GM18520 (cell line): ENCODE results near the gene FANCL.
"Not testable (repeated sequence)": the region's sequence is repeated elsewhere in the genome, so short reads cannot be mapped to it uniquely, and the experiment has no call there.

Source experiments
- ATAC-seq: cut with Tn5 transposase; IDR thresholded peaks from one replicate; pipeline ENCODE4 v1.9.1; 2021; ENCODE audit not compliant: unreplicated experiment

FANCL gene

GRCh38 chr2:58240670-58241545 is at the start of gene FANCL:
TSS of gene FANCL (minus strand) at chr2:58241325. CDS start at chr2:58241313, 12 bp downstream.
- ATAC-seq = peak; percentile 65

GRCh38 chr2:58289029-58289428 is 47.9 kb upstream of the FANCL start:
- no peak for ATAC-seq

DNA sequence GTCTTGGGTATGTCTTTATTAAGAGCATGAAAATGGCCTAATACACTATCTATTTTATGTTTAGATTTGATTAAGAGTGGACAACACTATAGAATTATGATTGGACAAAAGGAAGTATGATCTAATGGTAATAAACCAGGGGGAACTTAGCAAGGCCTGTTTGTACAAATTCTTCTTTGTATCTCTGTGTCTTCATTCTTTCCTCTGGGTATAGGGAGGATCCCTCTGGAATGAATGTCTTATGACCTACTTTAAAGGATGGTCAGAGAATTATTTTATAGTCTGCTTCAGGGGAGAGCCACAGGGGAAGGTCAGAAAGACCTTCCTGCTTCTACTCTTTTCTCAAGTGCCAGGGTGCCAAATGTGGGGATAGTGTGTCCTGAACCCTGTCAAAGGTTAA is 42.8 kb upstream of the FANCL start:
- no peak for ATAC-seq

DNA sequence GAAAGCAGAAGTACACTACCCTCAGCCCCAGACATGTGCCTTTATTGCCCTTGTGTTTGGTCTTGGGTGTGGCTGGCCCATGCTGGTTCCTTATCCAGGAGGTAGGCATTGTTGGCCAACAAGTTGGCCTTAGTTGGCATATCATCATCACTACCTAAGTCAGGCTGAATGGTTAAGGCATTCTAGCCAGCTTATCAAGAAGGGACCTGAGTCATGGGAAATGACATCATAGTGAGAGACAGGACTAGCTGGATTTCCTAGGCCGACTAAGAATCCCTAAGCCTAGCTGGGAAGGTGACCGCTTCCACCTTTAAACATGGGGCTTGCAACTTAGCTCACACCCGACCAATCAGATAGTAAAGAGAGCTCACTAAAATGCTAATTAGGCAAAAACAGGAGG is 34.0 kb upstream of the FANCL start:
- not testable (repeated sequence) for ATAC-seq

GRCh38 chr2:58271826-58272225 is 30.7 kb upstream of the FANCL start:
- ATAC-seq = no peak

- no peak for ATAC-seq
Observed at GRCh38 chr2:58268685-58269084, 27.6 kb upstream of the FANCL start.

DNA sequence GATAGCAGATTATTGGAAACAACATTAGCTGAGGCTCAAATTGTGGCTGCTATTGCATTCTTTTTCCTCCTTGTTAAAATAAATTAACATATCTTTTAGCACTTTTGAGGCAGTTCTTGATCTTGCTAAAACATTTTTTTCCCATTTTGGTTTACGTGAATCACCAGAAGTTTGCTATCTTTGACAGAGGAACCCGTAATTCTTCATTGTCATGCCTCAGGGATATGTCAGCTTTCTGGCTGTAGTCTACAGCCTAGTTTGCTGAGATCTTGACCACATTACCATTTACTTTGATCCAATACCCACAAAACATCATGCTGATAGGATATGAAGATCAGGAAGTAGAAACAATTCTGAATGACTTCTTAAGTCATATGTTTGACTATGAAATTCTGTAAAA is 25.1 kb upstream of the FANCL start:
- ATAC-seq = no peak

DNA sequence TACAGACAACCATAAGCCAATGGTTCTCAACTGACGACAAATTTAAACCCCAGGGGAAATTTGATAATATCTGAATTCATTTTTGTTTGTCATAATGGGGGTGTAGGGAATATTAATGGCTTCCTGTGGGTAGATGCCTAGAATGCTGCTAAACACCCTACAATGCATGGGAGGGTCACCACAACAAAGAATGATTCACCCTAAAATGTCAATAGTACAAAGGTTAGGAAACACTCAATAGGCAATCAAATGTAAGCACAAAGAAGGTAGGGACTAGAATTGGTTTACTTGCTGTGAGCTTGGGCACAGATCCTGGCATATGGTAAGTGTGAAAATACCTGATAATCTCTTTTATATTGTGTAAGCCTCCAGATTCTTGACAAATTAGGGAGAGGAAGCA is 20.1 kb upstream of the FANCL start:
- no peak for ATAC-seq

DNA sequence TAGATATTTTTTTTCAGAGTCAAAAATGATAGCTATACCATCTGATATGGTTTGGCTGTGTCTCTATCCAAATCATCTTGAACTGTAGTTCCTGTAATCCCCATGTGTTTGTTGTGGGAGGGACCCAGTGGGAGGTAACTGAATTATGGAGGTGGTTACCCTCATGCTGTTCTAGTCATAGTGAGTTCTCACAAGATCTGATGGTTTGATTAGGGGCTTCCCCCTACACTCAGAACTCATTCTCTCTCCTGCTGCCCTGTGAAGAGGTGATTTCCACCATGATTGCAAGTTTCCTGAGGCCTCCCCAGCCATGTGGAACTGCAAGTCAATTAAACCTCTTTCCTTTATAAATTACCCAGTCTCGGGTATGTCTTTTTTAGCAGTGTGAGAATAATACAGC is 17.3 kb upstream of the FANCL start:
- peak; percentile 76 for ATAC-seq

DNA sequence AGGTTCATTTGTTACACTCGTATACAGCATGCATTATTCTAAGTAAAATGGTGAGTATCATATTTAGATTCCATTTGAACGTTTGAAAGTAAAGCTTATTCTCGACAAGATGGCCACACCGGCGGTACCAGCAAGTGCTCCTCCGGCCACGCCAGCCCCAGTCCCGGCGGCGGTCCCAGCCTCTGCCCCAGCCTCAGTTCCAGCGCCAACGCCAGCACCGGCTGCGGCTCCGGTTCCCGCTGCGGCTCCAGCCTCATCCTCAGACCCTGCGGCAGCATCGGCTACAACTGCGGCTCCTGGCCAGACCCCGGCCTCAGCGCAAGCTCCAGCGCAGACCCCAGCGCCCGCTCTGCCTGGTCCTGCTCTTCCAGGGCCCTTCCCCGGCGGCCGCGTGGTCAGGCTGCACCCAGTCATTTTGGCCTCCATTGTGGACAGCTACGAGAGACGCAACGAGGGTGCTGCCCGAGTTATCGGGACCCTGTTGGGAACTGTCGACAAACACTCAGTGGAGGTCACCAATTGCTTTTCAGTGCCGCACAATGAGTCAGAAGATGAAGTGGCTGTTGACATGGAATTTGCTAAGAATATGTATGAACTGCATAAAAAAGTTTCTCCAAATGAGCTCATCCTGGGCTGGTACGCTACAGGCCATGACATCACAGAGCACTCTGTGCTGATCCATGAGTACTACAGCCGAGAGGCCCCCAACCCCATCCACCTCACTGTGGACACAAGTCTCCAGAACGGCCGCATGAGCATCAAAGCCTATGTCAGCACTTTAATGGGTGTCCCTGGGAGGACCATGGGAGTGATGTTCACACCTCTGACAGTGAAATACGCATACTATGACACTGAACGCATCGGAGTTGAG is 10.4 kb upstream of the FANCL start:
- ATAC-seq = not testable (repeated sequence)

GRCh38 chr2:58241546-58241864 is 380 bp upstream of the FANCL start:
- ATAC-seq = no peak

GRCh38 chr2:58239243-58239925 is 1.7 kb downstream of the FANCL start:
- no peak for ATAC-seq

DNA sequence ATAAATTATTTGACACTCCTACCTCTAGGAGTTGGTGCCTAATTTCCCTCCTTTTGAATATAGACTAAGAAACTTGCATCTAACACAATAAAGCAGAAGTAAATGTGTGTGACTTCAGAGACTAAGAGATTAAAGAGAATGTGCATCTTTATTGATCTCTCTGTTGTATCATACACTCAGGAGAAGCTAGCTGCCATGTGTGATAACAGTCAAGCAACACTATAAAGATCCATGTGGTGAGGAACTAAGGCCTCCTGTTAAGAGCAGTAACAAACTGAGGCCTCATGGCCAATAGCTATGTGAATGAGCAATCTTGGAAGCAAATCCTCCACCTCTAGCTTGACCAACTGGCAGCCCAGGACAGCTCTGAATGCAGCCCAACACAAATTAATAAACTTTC is 3.4 kb downstream of the FANCL start:
- ATAC-seq = no peak

DNA sequence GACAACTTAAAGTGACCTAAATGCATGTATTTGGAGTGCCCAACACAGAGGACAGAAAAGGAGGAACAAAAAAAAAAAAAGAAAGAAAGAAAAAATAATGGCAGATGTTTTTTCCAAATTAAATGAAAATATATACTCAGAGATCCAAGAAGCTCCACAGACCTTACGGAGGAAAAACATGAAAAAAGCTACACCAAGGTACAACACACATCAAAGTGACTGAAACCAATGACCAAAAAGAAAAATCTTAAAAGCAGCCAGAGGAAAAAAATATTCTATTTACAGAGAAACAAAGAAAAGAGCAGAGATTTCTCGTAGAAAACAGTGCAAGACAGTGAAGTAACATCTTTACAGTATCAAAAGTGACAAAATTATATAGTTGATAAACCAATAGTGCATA is 5.1 kb downstream of the FANCL start:
- ATAC-seq = no peak

DNA sequence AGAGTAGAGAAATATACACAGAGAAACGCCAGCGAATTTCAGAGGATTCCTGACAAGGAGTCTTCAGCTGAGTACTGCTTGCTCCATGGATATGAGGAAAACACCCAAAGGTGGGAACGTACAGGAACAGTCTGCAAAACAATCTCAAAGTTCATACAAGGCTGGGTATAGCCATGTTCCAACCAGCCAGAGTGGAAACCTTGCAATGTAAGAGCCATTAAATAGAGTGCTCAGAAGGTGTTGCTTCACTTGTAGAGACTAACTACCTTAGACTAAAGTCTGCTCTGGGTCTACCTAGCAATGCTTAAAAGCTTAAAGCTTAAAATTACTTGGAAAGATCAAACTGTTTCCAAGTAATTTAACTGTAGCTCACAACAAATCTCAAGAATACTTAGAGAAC is 6.0 kb downstream of the FANCL start:
- no peak for ATAC-seq

DNA sequence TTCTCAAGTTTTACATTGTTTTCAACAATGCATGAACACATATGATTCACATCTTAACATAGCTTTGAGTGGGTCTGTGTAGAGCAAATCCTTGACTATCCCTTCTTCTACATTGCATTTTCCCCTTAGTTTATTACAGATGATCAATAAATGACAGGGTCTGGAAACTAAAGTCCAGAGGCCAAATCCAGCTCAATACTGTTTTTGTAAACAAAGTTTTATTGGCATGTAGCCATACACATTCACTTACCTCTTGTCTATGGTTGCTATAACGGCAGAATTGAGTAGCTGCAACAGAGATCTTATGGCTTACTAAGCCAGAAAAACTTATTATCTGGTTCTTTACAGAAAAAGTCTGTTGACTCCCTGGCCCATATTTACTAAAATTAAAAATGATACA is 12.8 kb downstream of the FANCL start:
- no peak for ATAC-seq

DNA sequence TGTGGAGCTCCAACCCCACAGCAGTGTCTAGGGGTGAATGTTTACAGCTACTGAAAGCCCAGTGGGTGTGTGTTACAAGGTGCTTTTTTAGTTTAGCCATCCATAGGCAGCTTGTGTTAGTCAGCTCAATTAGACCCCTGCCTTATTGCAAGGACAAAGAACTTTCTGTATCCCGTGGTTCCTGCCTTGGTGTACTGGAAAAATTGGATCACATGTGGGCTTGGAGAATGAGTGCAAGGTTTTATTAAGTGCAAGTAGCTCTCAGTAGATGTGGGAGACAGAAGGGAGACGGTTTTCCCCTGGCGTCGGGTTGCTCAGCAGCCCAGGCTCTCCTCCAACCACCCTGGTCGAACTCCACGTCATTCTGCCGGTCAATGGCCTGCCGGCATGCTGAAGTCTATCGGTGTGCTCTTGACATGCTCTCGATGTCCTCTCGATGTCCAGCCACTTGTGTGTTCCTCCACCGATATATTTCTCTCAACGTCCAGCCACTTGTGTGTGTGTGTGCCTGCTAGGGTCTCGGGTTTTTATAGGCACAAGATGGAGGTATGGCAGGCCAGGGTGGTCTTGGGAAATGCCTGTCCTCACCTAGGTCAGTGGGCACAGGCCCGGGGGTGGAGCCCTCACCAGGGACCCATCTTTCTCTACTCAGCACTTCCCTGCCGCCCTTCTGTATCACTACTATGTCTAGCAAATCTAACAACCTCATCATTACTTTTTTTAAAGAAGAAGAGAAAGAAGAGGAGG is 13.8 kb downstream of the FANCL start:
- ATAC-seq = no peak

GRCh38 chr2:58221909-58222308 is 19.2 kb downstream of the FANCL start:
- ATAC-seq = no peak

DNA sequence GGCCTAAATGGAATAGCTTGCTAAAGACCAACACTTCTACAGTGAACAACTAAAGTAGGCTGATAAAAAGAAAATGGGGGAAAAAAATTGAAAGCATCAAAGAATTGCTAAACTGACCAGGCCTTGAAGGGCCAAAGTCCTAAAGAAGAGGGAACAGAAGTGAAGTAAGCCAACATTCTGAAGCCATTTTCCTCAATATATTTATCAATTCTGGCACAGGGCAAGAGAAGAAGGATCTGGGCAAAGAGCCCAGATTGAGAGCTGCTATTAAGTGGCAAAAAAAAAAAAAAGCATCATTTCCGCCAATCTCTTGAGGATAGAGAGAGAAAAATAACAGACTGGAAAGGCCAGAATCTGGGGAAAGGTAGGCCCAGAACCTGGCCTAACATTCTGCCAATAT is 25.7 kb downstream of the FANCL start:
- ATAC-seq = no peak

- ATAC-seq = not testable (repeated sequence)
Observed at GRCh38 chr2:58210951-58211568, 30.1 kb downstream of the FANCL start.
